NB4 (cell line): ENCODE results near the gene SKAP1.

Source experiments
- DNase-seq: peaks from one replicate; pipeline ENCODE4 v3.0.0; 2010; ENCODE audit warnings: low read depth
- H3K4me3 ChIP-seq: one replicate; pipeline ENCODE4 v1.5.1; 2011; ENCODE audit warnings: mild to moderate bottlenecking, low read depth, low read length, moderate library complexity
- CTCF ChIP-seq: IDR thresholded peaks from one replicate; pipeline ENCODE4 v1.5.1; 2012; ENCODE audit warnings: low read depth, low read length
- MAX ChIP-seq: IDR thresholded peaks from 2 replicates; pipeline ENCODE4 v1.6.1; 2011; ENCODE audit warnings: low read depth, low read length
- MYC ChIP-seq: IDR thresholded peaks from 2 replicates; pipeline ENCODE4 v1.6.1; 2011; ENCODE audit warnings: low read depth, low read length
- POLR2A ChIP-seq: IDR thresholded peaks from 2 replicates; pipeline ENCODE4 v1.6.1; 2011; ENCODE audit warnings: mild to moderate bottlenecking; ENCODE audit not compliant: insufficient read length; ENCODE audit errors: extremely low read depth

The SKAP1 gene

DNA sequence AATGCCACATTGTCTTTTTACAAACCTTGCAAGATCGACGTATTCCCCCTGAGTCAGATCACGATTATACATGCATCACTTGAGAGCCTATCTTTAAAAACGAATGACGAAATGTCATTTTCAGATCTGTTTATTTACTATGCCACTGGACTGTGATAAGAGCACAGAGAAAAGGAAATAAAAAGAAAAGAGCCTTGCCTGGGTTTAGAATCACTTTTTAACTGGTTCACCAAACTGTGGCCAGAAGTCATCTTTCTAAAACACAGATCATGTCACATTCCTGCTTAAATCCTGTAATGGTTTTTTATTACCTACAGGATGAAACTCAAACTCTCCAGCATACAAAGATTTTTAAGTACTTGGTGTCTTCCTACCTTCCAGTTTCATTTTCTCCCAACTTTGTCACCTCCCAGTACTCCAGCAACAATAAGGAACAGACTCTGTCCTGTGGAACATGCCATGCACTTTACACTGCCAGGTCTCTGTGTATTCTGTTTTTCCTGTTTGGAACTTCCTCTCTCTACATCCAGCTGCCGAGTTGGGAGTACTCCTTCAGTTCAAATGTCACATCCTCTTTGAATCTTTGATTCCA is 231.0 kb downstream of the SKAP1 start:
- TF ChIP-seq POLR2A (no peak), MAX (no peak), CTCF (no peak), MYC (no peak)
- no peak for DNase-seq
- H3K4me3 ChIP-seq = no peak overlapping the region

DNA sequence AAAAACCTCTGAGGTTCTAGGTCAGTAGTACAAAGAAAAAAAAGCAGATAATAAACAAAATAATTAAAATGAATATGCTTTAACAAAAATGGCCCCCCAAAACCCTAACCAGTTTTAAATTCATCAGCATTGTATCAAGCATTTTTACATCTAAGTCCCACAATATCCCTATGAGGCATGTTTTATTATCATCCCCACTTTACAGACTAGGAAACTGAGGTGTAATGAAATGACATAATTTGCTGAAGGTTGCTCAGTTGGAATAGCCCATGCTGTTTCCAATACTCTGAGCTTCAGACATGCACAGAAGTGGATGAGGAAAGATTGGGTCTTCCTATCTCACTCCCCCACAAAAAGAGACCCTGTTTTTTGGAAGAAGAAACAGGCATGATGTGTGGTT is 234.1 kb downstream of the SKAP1 start:
- TF ChIP-seq MYC = no peak
- DNase-seq = no peak
- H3K4me3 ChIP-seq = no peak overlapping the region

GRCh38 chr17:48194097-48194550 is 235.9 kb downstream of the SKAP1 start:
- TF ChIP-seq MAX (no peak), MYC (no peak), POLR2A (no peak), CTCF (no peak)
- no peak for DNase-seq
- no peak overlapping the region for H3K4me3 ChIP-seq

GRCh38 chr17:48192321-48192731 is 237.7 kb downstream of the SKAP1 start:
- TF ChIP-seq POLR2A (no peak), MAX (no peak), MYC (no peak), CTCF (no peak)
- no peak overlapping the region for H3K4me3 ChIP-seq
- DNase-seq = no peak

GRCh38 chr17:48191362-48191761 is 238.7 kb downstream of the SKAP1 start:
- TF ChIP-seq CTCF (no peak), POLR2A (no peak), MYC (no peak), MAX (no peak)
- no peak for DNase-seq
- no peak overlapping the region for H3K4me3 ChIP-seq

DNA sequence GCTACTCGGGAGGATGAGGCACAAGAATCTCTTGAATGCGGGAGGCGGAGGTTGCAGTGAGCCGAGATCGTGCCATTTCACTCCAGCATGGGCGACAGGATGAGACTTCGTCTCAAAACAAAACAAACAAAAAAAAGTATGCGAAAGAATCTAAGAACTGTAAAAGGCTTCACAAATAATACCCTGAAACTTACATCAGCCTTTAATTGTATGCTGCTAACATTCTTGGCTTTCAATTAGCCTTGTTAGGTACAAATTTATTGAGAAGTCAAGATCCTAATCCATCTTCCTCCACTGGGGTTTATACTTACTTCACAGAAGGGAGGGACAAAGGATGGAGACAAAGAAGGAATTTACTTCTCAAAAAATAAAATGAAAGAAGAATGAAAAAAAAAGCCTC is 239.1 kb downstream of the SKAP1 start:
- no peak for DNase-seq
- no peak overlapping the region for H3K4me3 ChIP-seq
- no peak for TF ChIP-seq POLR2A
- no peak for TF ChIP-seq MAX
- no peak for TF ChIP-seq CTCF
- TF ChIP-seq MYC = no peak
